GM21576 (cell line): ENCODE results near the gene DNAH6.
"Not testable (repeated sequence)": the region's sequence is repeated elsewhere in the genome, so short reads cannot be mapped to it uniquely, and the experiment has no call there.

Experiments
- ATAC-seq: cut with Tn5 transposase; IDR thresholded peaks from one replicate; pipeline ENCODE4 v1.9.1; 2021; ENCODE audit warnings: mild to moderate bottlenecking, moderate library complexity; ENCODE audit not compliant: unreplicated experiment

The DNAH6 gene

GRCh38 chr2:84858937-84859336 lies 342.6 kb downstream of the DNAH6 start:
- ATAC-seq = no peak

- ATAC-seq = no peak
These were observed 345.2 kb downstream of the DNAH6 start for GRCh38 chr2:84861539-84861938.

GRCh38 chr2:84862006-84862405 lies 345.7 kb downstream of the DNAH6 start:
- no peak for ATAC-seq

- no peak for ATAC-seq
These were observed 349.0 kb downstream of the DNAH6 start for GRCh38 chr2:84865181-84865783.

GRCh38 chr2:84866122-84866521 lies 349.8 kb downstream of the DNAH6 start:
- ATAC-seq = no peak

GRCh38 chr2:84868327-84868726 lies 352.0 kb downstream of the DNAH6 start:
- not testable (repeated sequence) for ATAC-seq
